Tibial artery (tissue), 4 donors: ENCODE measurements around the gene GPR15.

Source experiments
- DNase-seq, 2 donors: peaks; one replicate each; pipeline ENCODE4 v3.0.0-alpha.2; 2019
- H3K27ac ChIP-seq, 2 donors: fragments of 200-600 bp; sonication (generic) in 1 of 2; 1 replicate in 1 of 2; 2 replicates in 1 of 2; pipeline ENCODE4 v1.5.1; 2018 to 2019; ENCODE audit warnings: mild to moderate bottlenecking in 1 of 2
- H3K27me3 ChIP-seq, 2 donors: fragments of 200-600 bp; sonication (generic) in 1 of 2; one replicate each; pipeline versions ENCODE4 v1.5.1 to v1.6.0; 2016 to 2019
- H3K36me3 ChIP-seq, 3 donors: fragments of 200-600 bp; sonication (generic) in 2 of 3; one replicate each; pipeline ENCODE4 v1.5.1; 2016 to 2019; ENCODE audit warnings: mild to moderate bottlenecking in 2 of 3
- H3K4me1 ChIP-seq, 4 donors: fragments of 200-600 bp; sonication (generic) in 2 of 4; 1 replicate in 3 of 4; 2 replicates in 1 of 4; pipeline ENCODE4 v1.5.1; 2016 to 2019
- H3K4me3 ChIP-seq, 2 donors: fragments of 200-600 bp; sonication (generic) in 1 of 2; 1 replicate in 1 of 2; 2 replicates in 1 of 2; pipeline ENCODE4 v1.5.1; 2018 to 2019; ENCODE audit warnings: mild to moderate bottlenecking in 2 of 2
- H3K9me3 ChIP-seq, 3 donors: fragments of 200-600 bp; sonication (generic) in 1 of 3; one replicate each; pipeline ENCODE4 v1.5.1; 2016 to 2019
- intact Hi-C: fragments of 100-400 bp; cut with DNase I; formaldehyde crosslinking; loops from one replicate; pipeline ENCODE4 v1.15.0; 2023; ENCODE audit warnings: low total_unique reads
- TF ChIP-seq, protein P1 (sequence below), 2 experiments: fragments of 200-600 bp in 1 of 2; fragments of 450-650 bp in 1 of 2; IDR thresholded peaks; one replicate each; pipeline ENCODE4 v1.5.1; 2017 to 2019; ENCODE audit warnings: antibody characterized with exemption in 2 of 2, mild to moderate bottlenecking in 1 of 2, moderate library complexity in 1 of 2

GPR15 gene

DNA sequence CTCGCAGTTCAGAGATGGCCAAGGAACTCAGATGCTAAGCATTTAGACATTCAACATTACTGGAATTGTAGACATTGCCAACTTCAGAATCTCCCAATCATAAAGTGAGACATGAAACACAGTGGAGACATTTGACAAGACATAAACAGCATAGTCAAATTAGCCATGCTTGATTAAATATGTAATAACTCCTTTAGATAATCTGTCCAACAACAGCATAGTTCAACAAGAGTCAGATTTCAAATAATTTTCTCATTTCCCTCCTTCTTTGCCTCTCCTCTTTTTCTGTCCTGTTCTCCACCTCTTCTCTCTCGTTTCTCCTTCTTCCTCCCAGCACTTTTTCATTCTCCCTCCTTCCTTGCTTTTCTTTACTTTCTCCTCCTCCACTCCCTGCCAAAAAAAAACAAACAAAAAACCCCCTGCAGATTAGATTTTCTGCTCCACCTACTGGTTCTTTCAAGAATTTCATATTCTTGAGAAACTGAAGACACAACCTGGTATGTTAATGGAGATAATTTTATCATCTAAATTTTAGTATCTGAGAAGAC, 41.5 kb downstream of the GPR15 start:
- intact Hi-C loops: no loop called here
- TF ChIP-seq, protein P1, sequence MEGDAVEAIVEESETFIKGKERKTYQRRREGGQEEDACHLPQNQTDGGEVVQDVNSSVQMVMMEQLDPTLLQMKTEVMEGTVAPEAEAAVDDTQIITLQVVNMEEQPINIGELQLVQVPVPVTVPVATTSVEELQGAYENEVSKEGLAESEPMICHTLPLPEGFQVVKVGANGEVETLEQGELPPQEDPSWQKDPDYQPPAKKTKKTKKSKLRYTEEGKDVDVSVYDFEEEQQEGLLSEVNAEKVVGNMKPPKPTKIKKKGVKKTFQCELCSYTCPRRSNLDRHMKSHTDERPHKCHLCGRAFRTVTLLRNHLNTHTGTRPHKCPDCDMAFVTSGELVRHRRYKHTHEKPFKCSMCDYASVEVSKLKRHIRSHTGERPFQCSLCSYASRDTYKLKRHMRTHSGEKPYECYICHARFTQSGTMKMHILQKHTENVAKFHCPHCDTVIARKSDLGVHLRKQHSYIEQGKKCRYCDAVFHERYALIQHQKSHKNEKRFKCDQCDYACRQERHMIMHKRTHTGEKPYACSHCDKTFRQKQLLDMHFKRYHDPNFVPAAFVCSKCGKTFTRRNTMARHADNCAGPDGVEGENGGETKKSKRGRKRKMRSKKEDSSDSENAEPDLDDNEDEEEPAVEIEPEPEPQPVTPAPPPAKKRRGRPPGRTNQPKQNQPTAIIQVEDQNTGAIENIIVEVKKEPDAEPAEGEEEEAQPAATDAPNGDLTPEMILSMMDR (IDR thresholded peaks at IDR 0.05): peak in 1 of 2 experiments; percentile 7
- Histone ChIP-seq H3K4me3 (no peak overlapping the region), H3K36me3 (peaks cover 9 to 18% (median 11%) of the 10 kb centered on the region in 3 donors), H3K27ac (no peak overlapping the region), H3K4me1 (no peaks in the 10 kb centered on the region), H3K27me3 (no peaks in the 10 kb centered on the region), H3K9me3 (no peaks in the 10 kb centered on the region)
- DNase-seq: no peak

DNA sequence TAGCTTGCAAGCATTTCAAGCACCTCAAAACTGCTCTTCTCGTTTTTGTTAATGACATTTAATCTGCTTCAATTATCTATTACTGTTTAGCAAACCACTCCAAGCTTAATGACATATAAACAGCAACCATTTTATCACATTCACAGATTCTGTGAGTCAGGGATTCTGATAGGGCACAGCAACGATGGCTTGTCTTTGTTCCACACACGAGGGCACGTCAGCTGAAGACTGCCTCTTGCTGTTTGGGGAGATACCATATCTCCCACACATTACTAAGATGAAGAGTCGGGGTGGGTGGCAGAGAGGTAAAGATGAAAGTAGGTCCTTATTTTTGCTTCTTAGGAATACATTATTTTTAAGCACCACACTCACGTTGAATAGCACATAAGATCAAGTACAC, 42.4 kb downstream of the GPR15 start:
- DNase-seq: no peak
- Histone ChIP-seq H3K27ac (no peak overlapping the region), H3K36me3 (peaks cover 9 to 27% (median 19%) of the 10 kb centered on the region in 3 donors), H3K9me3 (no peaks in the 10 kb centered on the region), H3K4me1 (no peaks in the 10 kb centered on the region), H3K4me3 (no peak overlapping the region), H3K27me3 (no peaks in the 10 kb centered on the region)
- TF ChIP-seq, protein P1 (IDR thresholded peaks at IDR 0.05): no peak
- intact Hi-C loops: no loop called here

DNA sequence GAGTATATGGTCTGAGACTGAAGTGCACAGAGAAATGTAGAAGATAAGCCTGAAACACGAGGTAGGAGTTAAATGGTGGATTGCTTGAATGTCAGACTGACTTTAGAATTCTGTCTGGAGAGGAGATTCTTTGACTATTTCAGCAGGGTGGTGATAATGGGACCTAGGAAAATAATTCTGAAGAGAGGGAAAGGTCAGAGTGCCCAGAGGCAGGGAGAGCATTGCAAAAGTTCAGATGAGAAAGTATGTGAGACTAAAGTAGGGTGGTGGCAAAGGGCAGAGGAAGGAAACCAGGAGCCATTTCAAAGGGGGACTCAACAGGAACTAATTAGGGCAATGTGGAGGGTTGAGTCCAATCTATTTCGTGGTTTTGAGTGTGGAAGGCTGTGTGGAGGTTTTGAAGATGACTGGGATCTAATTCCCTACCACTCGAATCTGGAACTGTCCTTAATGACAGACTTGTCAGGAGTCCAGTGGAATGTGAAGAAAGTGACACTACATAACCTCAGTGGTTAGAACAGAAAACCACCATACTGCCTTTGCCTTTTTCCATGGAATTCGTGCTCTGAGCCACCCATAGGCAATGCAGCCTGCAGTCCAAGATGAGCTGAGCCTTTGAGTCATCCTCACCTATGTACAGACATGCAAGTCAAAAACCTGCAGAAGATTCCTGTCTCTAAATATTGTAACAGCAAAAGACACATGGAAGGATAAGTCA, 45.6 kb downstream of the GPR15 start:
- intact Hi-C loops: no loop called here
- no peaks in the 10 kb centered on the region for H3K9me3 ChIP-seq
- H3K36me3 ChIP-seq: peaks cover 17 to 49% (median 34%) of the 10 kb centered on the region in 3 donors
- H3K27ac ChIP-seq: no peak overlapping the region
- DNase-seq: no peak
- no peaks in the 10 kb centered on the region for H3K27me3 ChIP-seq
- no peaks in the 10 kb centered on the region for H3K4me1 ChIP-seq
- H3K4me3 ChIP-seq: no peak overlapping the region
- TF ChIP-seq, protein P1 (IDR thresholded peaks at IDR 0.05): no peak

DNA sequence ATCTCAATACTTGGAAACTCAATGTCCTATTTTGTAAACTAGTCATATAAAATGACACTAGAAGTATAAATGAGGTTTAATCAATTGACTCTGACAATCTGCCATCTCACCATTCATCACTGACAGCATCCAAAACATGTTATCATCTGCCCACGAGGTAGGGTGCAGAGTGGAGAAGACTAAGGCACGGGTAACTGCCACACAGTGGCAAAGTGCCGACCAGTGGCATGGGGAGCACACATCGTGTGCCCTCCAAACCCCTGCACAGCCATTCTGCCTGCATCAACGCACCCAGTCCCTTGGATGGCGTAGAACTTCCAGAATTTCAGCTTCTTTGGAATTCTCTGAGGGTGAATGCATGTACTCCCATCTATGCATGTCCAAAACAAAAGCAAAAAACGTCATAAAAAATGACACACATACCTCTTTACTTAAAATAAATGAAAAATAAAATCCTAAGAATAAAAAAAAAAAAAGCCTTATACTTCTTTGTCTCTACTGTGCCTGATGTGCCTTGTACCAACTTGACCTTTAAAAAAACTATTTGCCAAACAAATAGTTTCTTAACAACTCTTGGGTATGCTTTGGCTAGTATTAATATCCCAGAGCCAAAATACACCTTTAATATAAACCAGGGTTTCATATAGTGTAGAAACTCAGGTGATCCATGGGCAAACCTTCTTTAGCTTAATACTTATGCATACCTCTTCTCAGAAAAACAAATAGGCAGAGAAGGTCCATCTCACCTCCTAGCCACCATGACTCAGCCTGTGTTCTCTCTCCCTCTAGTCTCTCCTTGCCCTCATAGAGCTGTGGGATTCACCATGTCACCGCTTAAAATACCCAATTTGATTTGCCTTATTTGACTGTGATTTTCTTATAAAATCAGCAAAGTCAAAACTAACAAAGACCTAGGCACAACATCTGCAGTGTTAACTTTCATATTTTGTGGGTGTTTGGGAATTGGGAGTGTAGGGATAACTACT, 48.9 kb downstream of the GPR15 start:
- Histone ChIP-seq H3K4me1 (no peaks in the 10 kb centered on the region), H3K9me3 (no peaks in the 10 kb centered on the region), H3K4me3 (no peak overlapping the region), H3K27me3 (no peaks in the 10 kb centered on the region), H3K27ac (no peak overlapping the region), H3K36me3 (peaks cover 20 to 57% (median 34%) of the 10 kb centered on the region in 3 donors)
- no peak for DNase-seq
- intact Hi-C loops: no loop called here
- TF ChIP-seq, protein P1 (IDR thresholded peaks at IDR 0.05): no peak

DNA sequence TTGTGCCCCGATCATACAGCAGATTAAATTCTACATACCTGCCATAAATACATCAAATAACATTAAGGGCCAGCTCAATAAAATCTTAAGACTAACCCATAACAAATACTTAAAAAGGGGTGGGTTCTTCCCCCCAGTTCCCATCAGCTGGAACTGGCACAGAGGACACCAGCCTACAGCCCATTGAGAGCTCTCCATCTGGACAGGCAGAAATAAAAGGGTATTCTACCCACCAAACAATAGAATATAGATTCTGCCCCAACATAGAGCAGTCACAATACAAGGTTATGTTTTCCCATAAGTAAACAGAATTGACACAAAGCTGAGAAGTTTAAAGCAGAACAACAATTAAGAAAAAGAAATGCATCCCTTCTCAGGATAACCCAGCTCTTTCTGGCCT, 49.7 kb downstream of the GPR15 start:
- no peaks in the 10 kb centered on the region for H3K9me3 ChIP-seq
- H3K4me3 ChIP-seq: no peak overlapping the region
- H3K36me3 ChIP-seq: peaks cover 24 to 65% (median 34%) of the 10 kb centered on the region in 3 donors
- intact Hi-C loops: no loop called here
- TF ChIP-seq, protein P1 (IDR thresholded peaks at IDR 0.05): no peak
- no peak for DNase-seq
- H3K27me3 ChIP-seq: no peaks in the 10 kb centered on the region
- no peaks in the 10 kb centered on the region for H3K4me1 ChIP-seq
- no peak overlapping the region for H3K27ac ChIP-seq
